ENCODE data around the gene TNS3.

DNA sequence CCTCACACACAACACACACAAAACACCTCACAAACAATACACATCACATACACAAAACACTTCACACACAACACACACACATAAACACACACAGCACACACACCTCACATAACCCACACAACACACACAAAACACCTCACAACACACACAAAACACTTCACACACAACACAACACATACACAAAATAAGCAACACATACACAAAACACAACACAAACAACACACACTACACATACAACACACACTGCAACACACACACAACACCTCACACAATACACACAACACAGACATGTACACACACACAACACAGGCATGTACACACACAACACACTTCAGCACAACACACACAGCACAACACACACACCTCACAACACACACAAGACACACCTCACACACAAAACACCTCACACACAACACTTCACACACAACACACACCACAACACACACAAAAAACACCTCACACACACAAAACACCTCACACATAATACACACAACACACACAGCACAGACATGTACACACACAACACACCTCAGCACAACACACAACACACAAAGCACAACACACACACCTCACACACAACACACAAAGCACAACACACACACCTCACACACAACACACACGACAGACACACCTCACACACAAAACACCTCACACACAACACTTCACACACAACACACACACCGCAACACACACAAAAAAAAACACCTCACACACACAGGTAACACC is 107.5 kb downstream of the TNS3 start:
- TF ChIP-seq, protein P1, sequence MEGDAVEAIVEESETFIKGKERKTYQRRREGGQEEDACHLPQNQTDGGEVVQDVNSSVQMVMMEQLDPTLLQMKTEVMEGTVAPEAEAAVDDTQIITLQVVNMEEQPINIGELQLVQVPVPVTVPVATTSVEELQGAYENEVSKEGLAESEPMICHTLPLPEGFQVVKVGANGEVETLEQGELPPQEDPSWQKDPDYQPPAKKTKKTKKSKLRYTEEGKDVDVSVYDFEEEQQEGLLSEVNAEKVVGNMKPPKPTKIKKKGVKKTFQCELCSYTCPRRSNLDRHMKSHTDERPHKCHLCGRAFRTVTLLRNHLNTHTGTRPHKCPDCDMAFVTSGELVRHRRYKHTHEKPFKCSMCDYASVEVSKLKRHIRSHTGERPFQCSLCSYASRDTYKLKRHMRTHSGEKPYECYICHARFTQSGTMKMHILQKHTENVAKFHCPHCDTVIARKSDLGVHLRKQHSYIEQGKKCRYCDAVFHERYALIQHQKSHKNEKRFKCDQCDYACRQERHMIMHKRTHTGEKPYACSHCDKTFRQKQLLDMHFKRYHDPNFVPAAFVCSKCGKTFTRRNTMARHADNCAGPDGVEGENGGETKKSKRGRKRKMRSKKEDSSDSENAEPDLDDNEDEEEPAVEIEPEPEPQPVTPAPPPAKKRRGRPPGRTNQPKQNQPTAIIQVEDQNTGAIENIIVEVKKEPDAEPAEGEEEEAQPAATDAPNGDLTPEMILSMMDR (conservative IDR thresholded peaks at IDR 0.05), result no peak
- no peak for TF ChIP-seq EZH2 (IDR thresholded peaks at IDR 0.05; ENCODE audit: low read depth)
